ENCODE measurements around the gene PIRT.
"Not testable (repeated sequence)": the region's sequence is repeated elsewhere in the genome, so short reads cannot be mapped to it uniquely, and the experiment has no call there.

The PIRT gene

DNA sequence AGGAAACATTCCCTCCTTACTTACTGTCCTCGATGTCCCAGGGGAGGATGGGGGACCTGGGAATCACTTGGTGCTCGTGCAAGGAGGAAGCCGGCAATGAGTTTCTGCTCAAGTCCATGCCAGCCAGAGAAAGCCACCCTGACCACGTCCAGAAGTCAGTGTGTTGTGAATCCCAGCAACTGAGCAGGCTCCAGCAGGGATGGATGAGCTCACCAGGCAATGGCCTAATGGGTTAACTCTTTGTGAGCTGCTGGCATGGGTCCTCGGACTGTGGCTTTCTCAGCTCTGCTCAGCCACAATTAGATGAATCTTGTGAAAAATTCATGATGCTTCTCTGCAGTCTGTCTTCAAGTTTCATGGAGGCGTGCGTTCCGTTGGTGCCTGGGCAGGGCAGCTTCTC, at the start of gene PIRT:
PIRT (minus strand) TSS at position 167 of the 400 bp plus-strand sequence. CDS start 12,442 bp downstream, outside the sequence.
- no peak for DNase-seq

DNA sequence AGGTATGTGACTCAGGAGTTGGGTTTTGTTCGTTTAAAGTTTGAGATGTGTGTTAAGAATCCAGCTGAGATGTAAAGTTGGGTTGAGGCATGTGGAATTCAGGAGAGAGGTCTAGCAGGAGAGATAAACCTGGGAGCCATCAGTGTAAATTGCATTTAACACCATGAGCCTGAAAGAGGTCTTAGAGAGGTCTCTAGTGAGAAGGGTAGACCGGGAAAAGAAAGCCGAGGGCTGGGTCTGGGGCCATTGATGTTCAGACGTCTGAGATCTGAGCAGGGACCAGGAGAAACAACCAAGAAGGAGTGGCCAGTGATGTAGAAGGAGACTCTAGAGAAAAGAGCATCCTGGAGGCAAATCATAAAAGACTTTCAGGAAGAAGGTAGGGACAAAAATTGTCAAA, 44.1 kb upstream of the PIRT start:
- no peak for DNase-seq

DNA sequence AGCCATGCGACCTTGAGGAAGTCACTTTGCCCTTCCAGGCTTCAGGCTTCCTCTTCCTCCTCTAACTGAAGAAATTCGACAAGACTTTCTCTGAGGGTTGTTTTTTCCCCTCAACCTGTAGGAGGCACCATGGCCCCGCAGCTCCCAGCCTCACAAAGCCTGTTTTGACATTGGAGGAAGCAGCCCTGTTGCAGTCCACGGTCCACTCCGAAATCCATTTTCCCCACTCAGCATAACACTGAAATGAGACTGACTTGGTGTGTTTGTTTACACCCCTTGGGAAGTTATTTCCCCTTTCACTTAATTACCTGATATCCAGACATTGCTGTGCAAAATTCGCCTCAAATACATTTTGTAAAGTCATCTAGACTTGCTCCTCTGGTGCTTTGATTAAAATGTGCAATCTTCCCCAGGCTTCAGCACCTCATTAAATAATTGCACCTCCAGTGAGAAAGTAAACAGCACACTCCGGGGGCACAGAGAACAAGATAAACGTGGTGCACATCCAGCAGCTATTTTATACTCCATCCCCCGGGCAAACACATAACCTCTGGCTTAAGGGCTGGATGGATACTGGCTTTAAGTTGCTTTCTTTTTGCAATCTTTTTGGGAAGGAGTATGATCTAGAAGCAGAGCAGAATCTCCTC, 41.4 kb upstream of the PIRT start:
- no peak for DNase-seq

DNA sequence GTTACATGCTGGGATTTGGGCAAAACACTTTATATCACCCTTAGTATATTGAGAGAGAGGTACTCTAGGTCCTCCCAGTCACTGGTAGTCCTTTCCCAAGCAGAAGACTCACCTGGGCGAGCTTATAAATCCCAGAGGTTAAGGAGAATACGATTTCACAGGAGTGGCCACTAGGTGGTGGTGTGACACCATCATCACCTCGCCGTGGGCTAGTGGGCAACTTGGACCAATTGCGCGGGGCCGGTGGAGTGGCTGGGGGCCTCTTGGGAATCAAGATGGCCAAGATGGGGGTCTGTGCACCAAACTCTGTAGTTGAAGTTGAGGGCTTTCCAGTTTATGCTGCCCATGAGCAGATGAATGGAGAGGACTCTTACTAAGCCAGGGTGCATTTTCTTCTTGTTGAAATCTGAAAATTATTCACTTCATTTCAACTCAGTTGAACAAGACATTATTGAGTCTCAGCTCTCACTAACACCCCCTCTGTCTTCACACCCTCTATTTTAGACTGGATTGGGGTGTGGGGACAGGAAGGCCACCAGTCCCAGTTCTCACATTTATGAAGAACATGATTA, 38.2 kb upstream of the PIRT start:
- peak; percentile 3 for DNase-seq

DNA sequence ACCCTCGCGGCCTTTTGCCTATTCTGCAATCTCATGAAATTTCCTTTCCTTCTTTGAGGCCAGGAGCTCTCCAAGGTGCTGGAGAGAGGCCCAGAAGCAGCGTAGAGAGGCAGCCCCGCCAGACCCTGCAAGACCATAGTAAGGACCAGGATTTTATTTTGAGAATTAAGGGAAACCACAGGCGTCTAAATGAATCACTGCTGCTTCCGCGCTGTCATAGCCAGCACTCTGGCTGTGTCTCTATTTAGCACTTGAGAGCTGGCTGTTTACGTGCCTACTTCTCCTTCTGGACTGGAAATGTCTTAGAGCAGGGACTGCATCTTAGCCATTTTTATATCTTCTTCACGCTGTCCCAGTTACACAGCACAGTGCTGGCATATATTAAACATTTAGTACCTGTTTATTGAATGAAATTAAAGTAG, 37.6 kb upstream of the PIRT start:
- no peak for DNase-seq

DNA sequence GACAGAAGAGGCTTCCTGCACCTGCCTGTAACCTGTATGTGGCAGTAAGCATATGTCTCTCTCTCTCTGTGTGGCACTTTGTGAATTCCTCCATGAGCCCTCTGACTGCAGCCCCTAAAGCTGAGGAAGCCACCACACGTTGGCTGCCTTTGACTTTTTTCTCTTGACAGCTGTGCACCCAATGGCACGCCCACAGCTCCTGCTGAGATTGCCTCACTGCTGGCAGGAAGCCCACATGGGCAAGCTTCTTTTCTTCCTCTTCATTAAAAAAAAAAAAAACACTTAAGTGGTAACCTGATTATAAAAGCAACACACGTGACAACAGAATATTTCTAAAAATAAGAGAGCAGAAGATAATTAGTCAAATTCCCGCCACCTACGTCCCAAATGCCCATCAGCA, 34.0 kb upstream of the PIRT start:
- DNase-seq: no peak

DNA sequence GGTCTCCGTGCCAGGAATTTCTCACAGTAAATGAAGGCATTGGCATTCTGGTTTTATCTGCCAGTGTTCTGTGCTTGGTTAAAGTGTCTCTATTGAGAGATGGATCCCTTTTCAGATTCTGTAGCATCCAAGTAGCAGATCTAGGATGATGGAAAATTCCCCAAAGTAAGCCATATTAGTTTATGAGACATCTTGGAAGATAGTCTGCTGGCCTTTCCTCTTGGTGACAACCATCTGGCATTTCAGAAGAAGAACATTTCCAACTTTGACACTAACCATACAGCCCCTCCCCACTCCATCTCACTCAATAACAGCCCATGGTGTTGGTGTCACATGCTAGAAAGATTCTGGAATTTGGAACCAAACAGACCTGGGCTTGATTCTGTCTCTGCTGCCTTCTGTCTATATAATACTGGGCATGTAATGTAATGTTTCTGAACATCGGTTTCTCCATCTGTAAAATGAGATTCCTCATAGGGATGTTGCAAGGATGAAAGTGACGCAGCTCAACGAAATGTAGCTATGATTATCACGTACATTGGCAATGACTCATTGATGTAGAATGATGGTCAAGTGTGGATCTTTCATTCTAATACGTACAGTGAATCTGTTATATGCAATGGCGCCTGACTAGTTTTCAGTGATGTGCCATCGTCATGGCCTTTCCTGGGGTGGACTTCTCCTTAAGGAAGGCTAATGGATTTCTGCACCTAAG, 32.6 kb upstream of the PIRT start:
- DNase-seq: no peak

DNA sequence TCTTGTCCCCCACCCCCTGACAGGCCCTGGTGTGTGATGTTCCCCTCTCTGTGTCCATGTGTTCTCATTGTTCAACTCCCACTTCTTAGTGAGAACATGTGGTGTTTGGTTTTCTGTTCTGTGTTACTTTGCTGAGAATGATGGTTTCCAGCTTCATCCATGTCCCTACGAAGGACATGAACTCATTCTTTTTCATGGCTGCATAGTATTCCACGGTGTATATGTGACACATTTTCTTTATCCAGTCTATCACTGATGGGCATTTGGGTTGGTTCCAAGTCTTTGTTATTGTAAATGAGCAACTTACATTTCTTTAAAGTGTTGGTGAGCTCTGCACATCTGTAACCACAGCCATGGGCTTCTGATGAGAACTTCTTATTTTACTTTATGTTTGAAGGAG, 30.9 kb upstream of the PIRT start:
- DNase-seq: not testable (repeated sequence)

DNA sequence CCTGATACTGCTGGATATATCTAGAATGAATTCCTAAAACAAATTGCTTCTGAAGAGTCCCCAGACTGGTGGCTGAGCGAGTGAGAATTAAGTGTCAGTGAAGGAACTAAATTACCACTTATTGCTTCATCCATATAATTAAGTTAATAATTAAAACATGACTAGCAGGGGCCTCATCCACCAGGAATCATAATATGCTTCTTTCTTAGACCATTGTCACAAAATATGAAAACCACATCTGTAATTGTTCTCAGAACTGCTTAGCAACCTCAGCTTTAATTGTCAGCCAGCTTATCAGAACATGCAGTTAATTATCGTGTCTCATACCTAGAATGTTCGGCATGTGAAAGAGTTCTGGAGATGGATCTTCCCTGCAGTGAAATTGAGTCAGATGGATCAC, 21.2 kb upstream of the PIRT start:
- DNase-seq: no peak

DNA sequence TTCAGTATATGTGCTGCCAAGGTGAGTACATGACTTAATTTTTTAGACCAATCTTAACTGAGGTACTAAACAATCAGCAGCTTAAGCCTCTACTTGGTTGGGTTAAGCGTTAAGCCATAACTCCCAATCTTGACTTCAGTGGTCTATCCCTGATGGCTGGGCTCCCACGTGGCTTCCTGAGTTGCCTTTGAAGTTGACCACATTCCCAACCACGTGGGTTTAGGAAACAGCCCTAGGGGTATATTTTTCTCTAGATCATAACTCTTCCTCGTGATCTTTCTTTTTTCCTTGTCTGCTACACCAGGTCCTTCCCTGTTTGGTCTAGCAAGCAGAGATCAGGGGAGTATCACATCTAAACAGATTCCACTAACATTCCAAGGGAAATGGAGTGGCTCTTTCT, 20.1 kb upstream of the PIRT start:
- DNase-seq: no peak

DNA sequence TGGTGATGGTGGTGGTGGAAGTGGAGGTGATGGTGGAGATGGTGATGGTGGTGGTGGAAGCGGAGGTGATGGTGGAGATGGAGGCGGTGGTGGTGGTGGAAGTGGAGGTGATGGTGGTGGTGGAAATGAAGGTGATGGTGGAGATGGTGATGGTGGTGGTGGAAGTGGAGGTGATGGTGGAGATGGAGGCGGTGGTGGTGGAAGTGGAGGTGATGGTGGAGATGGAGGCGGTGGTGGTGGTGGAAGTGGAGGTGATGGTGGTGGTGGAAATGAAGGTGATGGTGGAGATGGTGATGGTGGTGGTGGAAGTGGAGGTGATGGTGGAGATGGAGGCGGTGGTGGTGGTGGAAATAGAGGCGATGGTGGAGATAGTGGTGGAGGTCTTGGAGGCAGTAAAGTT, 8.7 kb upstream of the PIRT start:
- DNase-seq: not testable (repeated sequence)

DNA sequence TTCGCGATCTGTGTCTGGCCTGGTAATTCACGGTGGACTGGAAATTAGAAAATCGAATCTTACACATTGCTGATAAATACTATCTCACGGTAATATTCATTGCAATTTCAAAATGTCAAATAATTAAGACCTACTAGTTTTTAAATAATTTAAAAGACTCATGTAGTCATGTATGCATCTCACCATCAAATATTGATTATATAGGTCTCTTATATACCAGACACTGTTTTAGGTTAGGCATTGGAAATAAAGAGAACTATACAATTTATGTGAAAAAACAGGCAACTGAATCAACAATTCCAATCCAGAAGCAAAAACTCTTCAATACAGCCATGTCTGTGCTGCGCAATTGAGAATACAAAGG, 7.5 kb upstream of the PIRT start:
- no peak for DNase-seq

DNA sequence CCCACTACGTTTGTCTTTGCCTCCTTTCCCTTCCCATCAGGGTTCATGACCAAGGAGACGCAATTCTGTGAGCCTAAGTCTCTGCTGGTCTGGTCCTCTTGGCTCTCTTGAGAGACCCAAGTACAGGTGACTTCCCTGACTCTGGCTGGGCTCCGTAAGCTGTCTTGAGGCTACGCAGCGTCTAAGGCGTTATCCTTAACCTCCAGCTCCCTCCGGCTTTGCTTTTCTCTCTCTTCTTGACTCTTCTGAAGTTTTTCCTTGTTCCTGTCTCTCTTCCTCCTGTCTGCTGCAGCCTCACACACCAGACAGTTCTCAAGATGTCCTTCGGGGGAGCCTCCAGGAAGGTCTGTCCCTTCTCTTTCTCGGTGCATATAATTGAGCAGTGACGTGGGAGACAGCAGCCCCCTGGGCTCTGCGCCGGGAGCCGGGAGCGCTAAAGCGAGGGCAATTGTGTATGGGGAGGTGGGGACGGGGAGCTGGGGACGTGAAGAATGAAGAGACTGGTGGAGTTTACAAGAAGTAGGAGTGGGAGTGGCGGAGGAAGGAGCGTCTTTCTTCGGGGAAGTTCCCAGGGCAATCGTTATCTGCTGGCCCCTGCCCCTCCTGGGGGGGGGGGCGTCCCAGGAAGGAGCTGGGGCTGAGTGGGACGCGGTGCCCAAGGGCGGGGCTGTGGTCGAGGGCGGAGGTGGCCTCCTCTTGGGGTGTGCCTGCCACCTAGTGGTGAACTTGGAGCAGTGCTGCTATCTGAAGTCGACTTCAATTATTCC, 6.9 kb upstream of the PIRT start:
- peak; percentile 30 for DNase-seq

DNA sequence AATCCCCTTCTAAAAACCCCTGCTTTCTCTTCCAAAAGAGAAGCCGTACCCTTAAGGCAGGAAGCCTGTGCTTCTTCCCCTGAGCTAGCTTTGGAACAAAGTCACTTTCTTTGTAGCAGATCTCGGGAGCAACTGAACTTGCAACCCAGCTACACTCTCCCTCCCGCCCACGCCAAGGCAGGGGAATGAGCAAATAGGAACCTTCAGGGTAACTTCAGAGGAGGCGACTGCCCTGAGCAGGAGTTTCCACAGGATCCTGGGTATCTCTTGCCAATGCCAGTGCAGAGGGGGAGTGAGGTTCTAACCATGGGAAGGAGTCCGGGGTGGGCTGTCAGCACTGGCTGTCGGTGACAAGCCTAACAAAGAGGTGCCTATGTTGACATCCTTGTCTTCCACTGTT, 5.9 kb upstream of the PIRT start:
- DNase-seq: no peak

DNA sequence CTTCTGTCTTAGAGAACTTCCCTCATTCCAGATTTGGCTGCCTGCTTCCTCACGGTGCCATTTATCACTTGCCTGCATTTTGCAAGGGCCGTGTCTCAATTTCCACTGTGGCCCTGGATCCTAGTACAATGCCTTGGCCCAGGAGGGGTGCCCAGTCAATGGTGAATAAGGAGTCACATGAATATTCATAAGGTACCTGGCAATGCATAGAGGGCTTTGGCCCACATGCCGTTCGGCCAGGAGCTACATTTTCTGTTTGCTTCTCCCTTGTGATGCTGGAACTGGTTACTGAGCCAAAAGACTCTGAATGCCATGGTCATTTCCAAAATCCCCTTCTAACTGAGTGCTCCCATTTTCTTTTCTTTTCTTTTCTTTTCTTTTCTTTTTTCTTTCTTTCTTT, 4.8 kb upstream of the PIRT start:
- no peak for DNase-seq

DNA sequence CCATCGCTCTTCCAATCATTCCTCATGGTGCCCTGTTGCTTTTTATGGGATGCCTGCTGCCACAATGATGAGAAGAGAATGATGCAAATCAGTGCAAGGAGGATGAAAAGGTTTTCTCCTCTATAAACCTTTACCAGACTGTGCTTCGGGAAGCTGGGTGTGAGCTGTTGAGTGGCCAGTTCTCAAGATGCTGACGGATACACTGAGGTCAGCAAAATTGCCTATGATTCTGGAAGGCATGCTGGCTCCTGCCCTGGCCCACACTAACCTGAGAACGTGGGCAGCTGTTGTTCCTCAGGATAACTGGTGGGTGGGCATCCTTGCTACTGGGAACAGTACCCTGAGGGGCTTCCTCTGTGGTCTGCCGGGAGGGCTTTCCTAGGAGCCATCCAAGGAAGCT, 795 bp upstream of the PIRT start:
- no peak for DNase-seq

DNA sequence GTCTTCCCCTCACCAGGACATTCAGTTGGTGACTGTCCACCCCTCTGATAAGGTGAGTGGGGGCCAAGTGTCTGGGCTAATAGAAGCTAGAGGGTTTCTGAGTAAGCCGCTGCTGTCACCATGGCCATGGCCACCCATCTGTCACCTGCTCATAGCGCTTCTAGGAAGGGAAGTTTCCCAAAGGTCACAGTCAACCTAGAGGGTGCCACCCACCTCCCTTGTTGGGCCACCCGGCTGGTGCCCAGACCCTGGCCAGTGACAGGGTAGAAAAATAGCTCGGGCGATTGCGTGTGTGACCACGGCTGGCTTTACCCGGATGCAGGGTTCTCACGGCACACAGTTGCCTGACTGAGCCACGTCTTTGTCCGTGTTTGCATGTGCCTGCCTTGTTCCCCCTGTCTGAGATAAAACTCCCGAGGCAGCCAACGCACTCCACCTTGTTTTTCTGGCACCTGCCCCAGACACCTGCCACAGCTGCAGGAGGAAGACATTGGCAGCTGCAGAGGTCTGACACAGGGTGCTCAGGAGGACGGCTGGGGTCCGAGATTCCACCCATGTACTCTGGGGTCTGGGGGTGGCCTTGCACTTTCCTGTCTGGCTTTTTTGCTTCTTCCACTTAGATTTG, 809 bp downstream of the PIRT start:
- DNase-seq: no peak

DNA sequence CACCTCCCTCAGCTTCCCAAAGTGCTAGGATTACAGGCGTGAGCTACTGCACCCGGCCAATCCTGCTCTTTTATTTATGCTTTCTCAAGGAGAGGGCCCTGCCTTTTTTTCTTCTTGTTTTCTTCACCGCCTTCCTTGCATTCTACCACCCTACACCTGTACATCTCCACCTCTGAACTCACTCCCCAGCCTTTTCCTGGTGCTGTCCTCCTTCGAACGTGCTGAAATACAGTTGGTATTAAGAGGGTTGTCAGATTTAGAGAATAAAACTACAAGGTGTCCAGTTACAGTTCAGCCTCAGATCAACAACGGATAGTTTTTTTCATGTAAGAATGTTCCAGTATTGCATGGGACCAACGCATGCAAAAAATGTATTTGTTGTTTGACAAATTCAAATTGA, 1.7 kb downstream of the PIRT start:
- DNase-seq: no peak

DNA sequence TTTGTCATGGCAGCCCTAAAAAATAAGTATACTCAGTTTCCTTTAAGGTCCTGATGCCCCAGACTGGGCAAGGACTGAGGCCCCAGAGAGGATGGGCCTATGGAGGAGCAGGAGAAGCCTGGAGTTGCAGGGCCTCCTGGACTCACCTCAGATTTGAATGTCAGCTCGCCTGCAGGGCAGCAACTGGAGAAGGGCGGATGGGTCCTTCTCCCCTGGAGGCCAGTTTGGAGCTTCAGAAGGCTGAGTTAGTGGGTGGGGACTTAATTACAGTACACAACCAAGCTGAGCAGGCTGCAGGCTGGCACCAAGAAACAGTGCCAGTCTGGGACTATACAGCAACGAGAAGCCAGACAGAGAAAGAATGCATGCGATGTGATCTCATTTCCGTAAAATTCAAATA, 6.2 kb downstream of the PIRT start:
- no peak for DNase-seq

DNA sequence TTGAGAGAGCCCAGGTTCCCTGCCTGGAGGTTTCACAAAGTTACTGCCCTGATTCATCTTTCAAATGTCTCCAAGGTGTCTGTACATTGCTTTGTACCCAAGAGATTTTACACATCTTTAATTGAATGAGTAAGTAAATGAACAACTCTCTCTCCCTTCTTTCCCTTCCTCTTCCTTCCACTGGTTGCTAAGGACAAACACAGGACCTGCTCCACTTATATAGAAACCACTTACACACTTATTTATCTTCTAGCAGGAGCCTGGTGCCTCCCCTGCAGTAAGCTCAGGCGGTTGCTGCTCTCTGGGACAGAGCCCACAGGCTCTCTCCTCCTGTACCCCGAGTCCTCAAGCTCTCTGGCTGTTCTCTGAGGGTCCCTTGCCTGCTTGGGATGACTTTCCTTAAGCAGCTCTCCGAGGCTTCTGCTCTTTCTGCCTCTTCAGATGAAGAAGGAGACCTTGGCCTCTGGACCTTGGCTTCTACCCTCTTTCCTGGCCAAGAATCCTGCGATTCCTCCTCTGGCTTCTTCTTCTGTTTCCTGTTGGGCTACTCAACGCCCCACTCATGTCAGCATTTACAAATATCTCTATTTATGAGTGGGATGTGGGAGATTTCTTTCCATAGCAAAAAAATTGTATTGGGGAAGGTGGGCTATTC, 9.9 kb downstream of the PIRT start:
- no peak for DNase-seq

DNA sequence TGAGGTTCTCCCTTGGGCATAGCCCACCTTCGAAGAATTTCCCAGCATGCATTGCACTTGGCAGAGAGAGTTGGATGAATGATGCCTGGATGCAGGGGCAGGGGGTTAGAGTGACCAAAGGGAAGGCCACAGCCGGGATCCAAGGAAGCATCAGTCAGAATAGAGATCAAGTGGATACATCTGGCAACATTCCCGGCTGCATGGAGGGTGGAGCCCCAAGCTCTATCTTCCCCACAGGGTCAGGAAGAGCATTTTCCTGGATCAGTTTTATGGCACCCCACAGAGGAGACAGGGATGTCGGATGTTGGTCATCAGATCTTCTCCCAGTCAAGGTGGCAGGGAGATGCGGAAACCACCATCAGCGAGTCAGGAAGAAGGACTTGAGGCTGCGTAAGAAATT, 13.0 kb downstream of the PIRT start:
- no peak for DNase-seq

DNA sequence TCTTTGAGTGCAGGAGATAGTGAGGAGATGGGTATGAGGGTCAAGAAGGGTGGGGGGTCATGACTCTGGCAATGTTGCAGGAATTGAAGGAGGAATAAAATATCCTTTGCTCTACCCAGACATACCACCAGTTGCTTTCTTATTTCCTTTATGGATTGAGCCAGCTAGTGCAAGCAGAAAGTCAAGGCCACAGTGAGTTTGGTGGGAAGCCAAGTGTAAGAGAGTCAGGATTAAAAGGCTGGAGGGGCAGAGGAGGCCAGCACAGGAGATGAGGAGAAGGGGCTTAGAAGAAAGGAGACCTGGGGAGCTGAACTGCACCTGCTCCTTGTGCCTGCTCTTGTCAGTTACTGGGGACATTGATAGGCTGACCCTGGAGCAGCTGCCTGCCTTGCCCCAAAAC, 16.1 kb downstream of the PIRT start:
- no peak for DNase-seq

DNA sequence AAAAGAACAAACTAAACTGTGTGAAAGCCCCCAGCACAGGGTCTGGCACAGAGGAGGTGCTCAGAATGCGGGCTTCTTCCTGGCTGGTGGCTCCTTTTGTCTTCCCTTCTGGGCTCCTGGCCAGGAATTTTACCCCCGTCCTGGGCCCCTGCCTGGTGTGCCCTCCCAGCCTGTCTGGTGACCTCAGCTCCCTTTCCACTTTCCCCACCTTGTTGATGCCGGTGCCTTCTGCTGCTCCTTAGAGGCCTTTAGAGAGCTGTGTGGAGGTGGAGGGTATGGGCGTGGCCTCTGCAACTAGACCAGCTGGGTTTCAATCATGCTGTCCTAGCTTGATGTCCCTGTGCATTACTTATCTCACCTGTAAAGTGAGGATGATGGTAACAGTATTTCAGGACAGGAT, 16.8 kb downstream of the PIRT start:
- DNase-seq: no peak
